IMR-90 (cell line): ENCODE measurements around the gene AKAP9. TPM values are rescaled to one million over a fixed set of nuclear protein-coding genes. Genes with fewer than 3 reads are reported as not detected.

Experiments
- ATAC-seq: fragments of 200-7000 bp; cut with Tn5 transposase; 2 replicates; pipeline ENCODE4 v1.9.1; 2020; ENCODE audit warnings: low read depth, mild to moderate bottlenecking, moderate library complexity
- BruUV-seq: library from RNA; stranded (reverse); fragments of 400-500 nt; replicated peaks from 2 replicates; lab custom pipeline; 2021; lab: Mats Ljungman, UMichigan
- CTCF ChIA-PET: fragments of 300-600 bp; formaldehyde crosslinking; extraction: SDS; loops from one replicate; lab custom pipeline; 2021; ENCODE audit warnings: antibody characterized with exemption; lab: Yijun Ruan, JAX
- POLR2A ChIA-PET: fragments of 300-600 bp; sonication (Branson Sonifier 250); formaldehyde crosslinking; loops from one replicate; lab custom pipeline; 2022; ENCODE audit warnings: antibody characterized with exemption; ENCODE audit not compliant: unreplicated experiment; lab: Charles Lee
- DNase-seq: peaks from one replicate; pipeline ENCODE4 v3.0.0; 2013
- H2AFZ ChIP-seq: replicated peaks from 2 replicates; pipeline ENCODE3; 2013; ENCODE audit warnings: low read length, mild to moderate bottlenecking; ENCODE audit not compliant: poor library complexity
- H2AK5ac ChIP-seq: 2 replicates; pipeline ENCODE4 v1.6.1; 2013; ENCODE audit warnings: low read depth, low read length, inconsistent platforms
- H2AK9ac ChIP-seq: replicated peaks from 2 replicates; pipeline ENCODE3; 2013; ENCODE audit warnings: mild to moderate bottlenecking, low read depth, low read length, moderate library complexity; ENCODE audit not compliant: poor library complexity
- H2BK120ac ChIP-seq: 2 replicates; pipeline ENCODE4 v1.6.1; 2013; ENCODE audit warnings: low read depth, low read length, inconsistent platforms
- H2BK15ac ChIP-seq: 3 replicates; pipeline ENCODE4 v1.6.1; 2013; ENCODE audit warnings: low read depth, low read length, inconsistent platforms
- H2BK20ac ChIP-seq: 2 replicates; pipeline ENCODE4 v1.6.1; 2013; ENCODE audit warnings: low read depth, mild to moderate bottlenecking, inconsistent platforms, low read length, moderate library complexity
- H2BK5ac ChIP-seq: 2 replicates; pipeline ENCODE4 v1.6.1; 2013; ENCODE audit warnings: mild to moderate bottlenecking, low read depth, low read length, inconsistent platforms; ENCODE audit not compliant: poor library complexity, severe bottlenecking
- H3K14ac ChIP-seq: replicated peaks from 2 replicates; pipeline ENCODE4 v1.6.1; 2013; ENCODE audit warnings: low read depth, low read length, inconsistent platforms
- H3K18ac ChIP-seq: 2 replicates; pipeline ENCODE4 v1.6.1; 2013; ENCODE audit warnings: low read depth, low read length, control low read depth
- H3K23ac ChIP-seq: 2 replicates; pipeline ENCODE4 v1.6.1; 2013; ENCODE audit warnings: low read depth, low read length, inconsistent platforms
- H3K27ac ChIP-seq: 2 replicates; pipeline ENCODE4 v1.5.1; 2013; ENCODE audit warnings: mild to moderate bottlenecking, control low read depth, low read length; ENCODE audit not compliant: insufficient read depth
- H3K27me3 ChIP-seq: 2 replicates; pipeline ENCODE4 v1.6.1; 2013; ENCODE audit warnings: low read length; ENCODE audit not compliant: control insufficient read depth, insufficient read depth
- H3K36me3 ChIP-seq: 2 replicates; pipeline ENCODE4 v1.6.1; 2013; ENCODE audit warnings: low read length, mixed read lengths; ENCODE audit not compliant: control insufficient read depth, insufficient read depth
- H3K4ac ChIP-seq: 2 replicates; pipeline ENCODE4 v1.6.1; 2013; ENCODE audit warnings: low read depth, low read length, inconsistent platforms
- H3K4me1 ChIP-seq: 2 replicates; pipeline ENCODE4 v1.6.1; 2013; ENCODE audit warnings: low read length, mixed read lengths; ENCODE audit not compliant: control insufficient read depth, insufficient read depth
- H3K4me2 ChIP-seq: 2 replicates; pipeline ENCODE4 v1.6.1; 2013; ENCODE audit warnings: low read depth, mild to moderate bottlenecking, control low read depth, low read length, moderate library complexity
- H3K4me3 ChIP-seq: 2 replicates; pipeline ENCODE4 v1.5.1; 2013; ENCODE audit warnings: low read depth, mild to moderate bottlenecking, control low read depth, low read length, moderate library complexity; ENCODE audit not compliant: insufficient read depth
- H3K56ac ChIP-seq: 2 replicates; pipeline ENCODE4 v1.6.1; 2013; ENCODE audit warnings: low read length, inconsistent platforms; ENCODE audit not compliant: insufficient read depth; ENCODE audit errors: extremely low read depth
- H3K79me1 ChIP-seq, 2 experiments: 2 replicates each; pipeline ENCODE4 v1.6.1; 2013; ENCODE audit warnings: low read length in 2 of 2, inconsistent platforms in 1 of 2, low read depth in 1 of 2
- H3K9ac ChIP-seq: 2 replicates; pipeline ENCODE4 v1.6.1; 2013; ENCODE audit warnings: low read depth, low read length, control low read depth
- H3K9me1 ChIP-seq: 2 replicates; pipeline ENCODE4 v1.6.1; 2013; ENCODE audit warnings: low read length, inconsistent platforms; ENCODE audit not compliant: insufficient read depth
- H3K9me3 ChIP-seq: 2 replicates; pipeline ENCODE4 v1.6.1; 2013; ENCODE audit warnings: low read length; ENCODE audit not compliant: control insufficient read depth, insufficient read depth
- H4K20me1 ChIP-seq: 2 replicates; pipeline ENCODE4 v1.6.1; 2013; ENCODE audit warnings: low read length, inconsistent platforms; ENCODE audit not compliant: insufficient read depth
- H4K5ac ChIP-seq: 2 replicates; pipeline ENCODE4 v1.6.1; 2013; ENCODE audit warnings: mild to moderate bottlenecking, low read depth, low read length, control low read depth
- H4K8ac ChIP-seq, 2 experiments: 2 replicates each; pipeline ENCODE4 v1.6.1; 2013; ENCODE audit warnings: low read depth in 2 of 2, low read length in 2 of 2, control low read depth in 1 of 2, inconsistent platforms in 1 of 2
- H4K91ac ChIP-seq: 2 replicates; pipeline ENCODE4 v1.6.1; 2013; ENCODE audit warnings: low read depth, low read length, inconsistent platforms; ENCODE audit not compliant: insufficient read depth
- BHLHE40 ChIP-seq: fragments of 150-350 bp; IDR thresholded peaks from 2 replicates; pipeline ENCODE4 v1.6.1; 2016; ENCODE audit warnings: mild to moderate bottlenecking, low read depth, low read length
- CEBPB ChIP-seq: IDR thresholded peaks from 2 replicates; pipeline ENCODE4 v1.6.1; 2012; ENCODE audit warnings: low read depth, low read length, improper control_type of control experiment
- CHD1 ChIP-seq: IDR thresholded peaks from 2 replicates; pipeline ENCODE4 v1.6.1; 2012; ENCODE audit warnings: low read depth, low read length, improper control_type of control experiment
- ELK1 ChIP-seq: fragments of 150-350 bp; IDR thresholded peaks from 2 replicates; pipeline ENCODE4 v1.6.1; 2016; ENCODE audit warnings: low read depth, mild to moderate bottlenecking, low read length, moderate library complexity, borderline replicate concordance
- FOS ChIP-seq: fragments of 150-350 bp; IDR thresholded peaks from 2 replicates; pipeline ENCODE4 v1.6.1; 2016; ENCODE audit warnings: low read depth, low read length
- MAFK ChIP-seq: IDR thresholded peaks from 2 replicates; pipeline ENCODE4 v1.6.1; 2012; ENCODE audit warnings: low read depth, low read length, improper control_type of control experiment
- MAZ ChIP-seq: IDR thresholded peaks from 2 replicates; pipeline ENCODE4 v1.6.1; 2012; ENCODE audit warnings: low read depth, mild to moderate bottlenecking, low read length, improper control_type of control experiment, moderate library complexity, borderline replicate concordance
- MXI1 ChIP-seq: IDR thresholded peaks from 2 replicates; pipeline ENCODE4 v1.6.1; 2012; ENCODE audit warnings: low read depth, mild to moderate bottlenecking, low read length, moderate library complexity, borderline replicate concordance
- NFE2L2 ChIP-seq: fragments of 150-350 bp; IDR thresholded peaks from 2 replicates; pipeline ENCODE4 v1.6.1; 2016; ENCODE audit warnings: low read depth, mild to moderate bottlenecking, low read length
- POLR2A ChIP-seq: IDR thresholded peaks from 2 replicates; pipeline ENCODE4 v1.6.1; 2012; ENCODE audit warnings: mild to moderate bottlenecking, low read depth, low read length
- RAD21 ChIP-seq: IDR thresholded peaks from 2 replicates; pipeline ENCODE4 v1.6.1; 2012; ENCODE audit warnings: low read length, improper control_type of control experiment
- RCOR1 ChIP-seq: IDR thresholded peaks from 2 replicates; pipeline ENCODE4 v1.6.1; 2012; ENCODE audit warnings: mild to moderate bottlenecking, low read length, improper control_type of control experiment; ENCODE audit not compliant: insufficient replicate concordance
- RFX5 ChIP-seq: IDR thresholded peaks from 2 replicates; pipeline ENCODE4 v1.8.0; 2012; ENCODE audit warnings: low read depth, mild to moderate bottlenecking, low read length, moderate library complexity
- SMC3 ChIP-seq: fragments of 150-350 bp; IDR thresholded peaks from 2 replicates; pipeline ENCODE4 v1.6.1; 2016; ENCODE audit warnings: low read depth, mild to moderate bottlenecking, antibody characterized with exemption, low read length, moderate library complexity
- WGBS, 2 experiments: methylation state at CpG; one replicate each; pipeline versions ENCODE4 v1.1.5 to v1.1.7; 2013; ENCODE audit warnings: missing lambda C conversion rate in 2 of 2; ENCODE audit not compliant: insufficient read length in 1 of 2; ENCODE audit errors: extremely low coverage in 2 of 2; 5-methylcytosine and 5-hydroxymethylcytosine counted together
- dilution Hi-C: fragments of 300-500 bp; cut with HindIII; formaldehyde crosslinking; loops from one replicate; pipeline ENCODE4 v1.14.3; 2018; ENCODE audit warnings: low sequenced_read_pairs; ENCODE audit not compliant: unreplicated experiment
- in situ Hi-C: fragments of 300-500 bp; cut with MboI; formaldehyde crosslinking; loops from 3 replicates; pipeline ENCODE4 v1.14.3; 2019; ENCODE audit warnings: low sequenced_read_pairs, inconsistent platforms, mixed read lengths
- intact Hi-C: fragments of 100-400 bp; cut with micrococcal nuclease; formaldehyde crosslinking; loops from 2 replicates; pipeline ENCODE4 v1.10.0; 2022
- polyA plus RNA-seq, 3 experiments: library from polyadenylated mRNA; depleted of rRNA; stranded (reverse); fragments of >200 nt; gene quantifications; 2 replicates each; pipeline ENCODE4 v1.2.3, GENCODE V29; 2012; ENCODE audit warnings: low replicate concordance in 1 of 3
- total RNA-seq: library from RNA; depleted of rRNA; stranded (reverse); fragments of >200 nt; gene quantifications from 2 replicates; pipeline ENCODE4 v1.2.3, GENCODE V29; 2012
- TF ChIP-seq, protein P1 (sequence below): conservative IDR thresholded peaks from 2 replicates; pipeline ENCODE4 v1.5.1; 2012; ENCODE audit warnings: mild to moderate bottlenecking, low read depth, low read length, improper control_type of control experiment
- TF ChIP-seq, protein P2 (sequence below): fragments of 150-350 bp; IDR thresholded peaks from 2 replicates; pipeline ENCODE4 v1.6.1; 2017; ENCODE audit warnings: mild to moderate bottlenecking, antibody characterized with exemption, low read length, low read depth

Gene AKAP9
- total and polyA plus RNA-seq, 2 of the 4 experiments (the other 2 are of a cell fraction): 9.7 to 25.3 TPM

DNA sequence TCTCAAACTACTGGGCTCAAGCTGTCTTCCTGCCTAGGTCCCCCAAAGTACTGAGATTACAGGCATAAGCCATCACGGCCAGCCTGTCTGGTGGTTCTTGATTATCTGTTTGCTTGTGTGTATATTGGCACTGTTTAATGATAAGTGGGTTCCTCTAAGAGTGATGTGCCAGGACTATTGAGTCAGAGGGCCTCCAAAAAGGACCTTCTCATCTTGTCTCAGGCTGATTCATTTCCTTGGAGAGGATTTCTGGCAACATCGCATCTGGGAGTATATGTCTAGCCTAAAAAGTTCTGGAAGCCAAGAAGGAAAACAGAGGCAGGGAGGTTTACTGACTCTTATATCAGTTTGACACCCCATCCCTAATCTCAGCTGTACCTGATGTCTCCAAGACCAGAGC is 27.1 kb upstream of the AKAP9 start:
- no peak overlapping the region for H4K91ac ChIP-seq
- no peak overlapping the region for H2AK9ac ChIP-seq
- H3K14ac ChIP-seq: no peak overlapping the region
- peak overlapping the region in 1 of 2 experiments; percentile 37; a peak in 1 of 4 replicates for H4K8ac ChIP-seq
- no peak overlapping the region for H2BK120ac ChIP-seq
- H3K27me3 ChIP-seq: no peaks in the 10 kb centered on the region
- H3K9me1 ChIP-seq: no peaks in the 10 kb centered on the region
- no TSS peak for BruUV-seq
- CTCF ChIA-PET: no interaction called here
- H2AFZ ChIP-seq: no peak overlapping the region
- no peak overlapping the region for H2AK5ac ChIP-seq
- H3K18ac ChIP-seq: peak overlapping the region; percentile 27; the same call in 1 of the 2 replicates
- no peaks in the 10 kb centered on the region for H4K20me1 ChIP-seq
- ATAC-seq: peak; percentile 14
- no CpG with 5 or more reads among the region's 2 CpGs for WGBS, 2 experiments
- H3K4ac ChIP-seq: no peak overlapping the region
- peaks cover 7% of the 10 kb centered on the region for H3K4me1 ChIP-seq
- dilution Hi-C loops (no loop called here), in situ Hi-C loops (no loop called here), intact Hi-C loops (no loop called here)
- no peak overlapping the region for H2BK20ac ChIP-seq
- TF ChIP-seq SMC3: no peak
- TF ChIP-seq RAD21: no peak
- no peak for TF ChIP-seq RFX5
- no peak for TF ChIP-seq MAFK
- no peak for TF ChIP-seq POLR2A
- no peak for TF ChIP-seq MAZ
- no peak for TF ChIP-seq CHD1
- no peak for TF ChIP-seq RCOR1
- TF ChIP-seq, protein P1, sequence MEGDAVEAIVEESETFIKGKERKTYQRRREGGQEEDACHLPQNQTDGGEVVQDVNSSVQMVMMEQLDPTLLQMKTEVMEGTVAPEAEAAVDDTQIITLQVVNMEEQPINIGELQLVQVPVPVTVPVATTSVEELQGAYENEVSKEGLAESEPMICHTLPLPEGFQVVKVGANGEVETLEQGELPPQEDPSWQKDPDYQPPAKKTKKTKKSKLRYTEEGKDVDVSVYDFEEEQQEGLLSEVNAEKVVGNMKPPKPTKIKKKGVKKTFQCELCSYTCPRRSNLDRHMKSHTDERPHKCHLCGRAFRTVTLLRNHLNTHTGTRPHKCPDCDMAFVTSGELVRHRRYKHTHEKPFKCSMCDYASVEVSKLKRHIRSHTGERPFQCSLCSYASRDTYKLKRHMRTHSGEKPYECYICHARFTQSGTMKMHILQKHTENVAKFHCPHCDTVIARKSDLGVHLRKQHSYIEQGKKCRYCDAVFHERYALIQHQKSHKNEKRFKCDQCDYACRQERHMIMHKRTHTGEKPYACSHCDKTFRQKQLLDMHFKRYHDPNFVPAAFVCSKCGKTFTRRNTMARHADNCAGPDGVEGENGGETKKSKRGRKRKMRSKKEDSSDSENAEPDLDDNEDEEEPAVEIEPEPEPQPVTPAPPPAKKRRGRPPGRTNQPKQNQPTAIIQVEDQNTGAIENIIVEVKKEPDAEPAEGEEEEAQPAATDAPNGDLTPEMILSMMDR: no peak
- TF ChIP-seq CEBPB: no peak
- TF ChIP-seq, protein P2, sequence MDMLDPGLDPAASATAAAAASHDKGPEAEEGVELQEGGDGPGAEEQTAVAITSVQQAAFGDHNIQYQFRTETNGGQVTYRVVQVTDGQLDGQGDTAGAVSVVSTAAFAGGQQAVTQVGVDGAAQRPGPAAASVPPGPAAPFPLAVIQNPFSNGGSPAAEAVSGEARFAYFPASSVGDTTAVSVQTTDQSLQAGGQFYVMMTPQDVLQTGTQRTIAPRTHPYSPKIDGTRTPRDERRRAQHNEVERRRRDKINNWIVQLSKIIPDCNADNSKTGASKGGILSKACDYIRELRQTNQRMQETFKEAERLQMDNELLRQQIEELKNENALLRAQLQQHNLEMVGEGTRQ: no peak
- no peak for TF ChIP-seq ELK1
- TF ChIP-seq FOS: no peak
- TF ChIP-seq BHLHE40: no peak
- TF ChIP-seq MXI1: no peak
- TF ChIP-seq NFE2L2: no peak
- peak overlapping the region; percentile 54; the same call in 1 of the 2 replicates for H3K4me2 ChIP-seq
- no peak overlapping the region for H3K23ac ChIP-seq
- POLR2A ChIA-PET: no interaction called here
- no peaks in the 10 kb centered on the region for H3K36me3 ChIP-seq
- H2BK5ac ChIP-seq: no peak overlapping the region
- no peak overlapping the region for H2BK15ac ChIP-seq
- H3K27ac ChIP-seq: no peak overlapping the region
- peak overlapping the region; percentile 72 for H4K5ac ChIP-seq
- H3K4me3 ChIP-seq: no peak overlapping the region
- H3K9me3 ChIP-seq: no peaks in the 10 kb centered on the region
- peak; percentile 52 for DNase-seq
- no peak overlapping the region for H3K56ac ChIP-seq
- H3K79me1 ChIP-seq: no peaks in the 10 kb centered on the region
- H3K9ac ChIP-seq: no peak overlapping the region
